ENCODE results near the gene ZFAND3.
"Not testable (repeated sequence)": the region's sequence is repeated elsewhere in the genome, so short reads cannot be mapped to it uniquely, and the experiment has no call there.

Gene ZFAND3

DNA sequence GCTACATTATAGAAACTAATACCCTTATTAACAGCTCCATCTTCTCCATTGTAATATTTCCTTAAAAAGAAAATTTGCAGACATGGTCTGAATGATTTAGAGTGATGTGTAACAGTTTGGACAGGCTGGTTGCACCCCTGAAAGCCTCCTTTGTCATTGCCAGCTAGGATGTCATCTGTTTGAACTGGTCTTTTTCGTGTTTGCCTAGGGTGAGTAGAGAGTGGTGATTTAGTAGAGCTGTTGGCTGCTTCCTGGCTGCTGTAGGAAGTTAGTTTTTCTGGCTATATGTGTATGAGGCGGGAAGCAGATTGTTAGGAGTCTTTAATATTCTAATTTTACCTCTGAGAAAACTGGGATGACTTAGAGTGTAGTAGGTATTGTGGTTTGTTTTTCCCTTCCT lies 101.1 kb downstream of the ZFAND3 start:
- intact Hi-C loops (cut with DNase I) = no loop called here
- peak in 1 of 10 donors; percentile 27 for DNase-seq

- intact Hi-C loops (cut with DNase I) = no loop called here
- DNase-seq = no peak
Observed at GRCh38 chr6:37922563-37922962, 103.0 kb downstream of the ZFAND3 start.

DNA sequence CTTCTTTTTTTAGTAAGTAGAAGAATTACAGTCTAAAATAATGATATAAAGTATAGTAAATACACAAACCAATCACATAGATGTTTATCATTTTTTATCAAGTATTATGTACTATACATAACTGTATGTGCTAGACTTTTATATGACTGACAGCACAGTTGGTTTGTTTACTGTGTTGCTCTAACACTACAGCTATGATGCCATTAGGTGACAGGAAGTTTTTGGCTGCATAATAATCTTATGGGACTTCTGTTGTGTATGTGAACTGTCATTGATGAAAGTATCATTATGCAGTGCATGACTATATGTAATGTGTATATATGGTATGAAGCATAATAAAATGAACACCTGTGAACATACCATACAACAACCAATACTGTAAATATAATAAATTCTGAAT lies 104.0 kb downstream of the ZFAND3 start:
- intact Hi-C loops (cut with DNase I) = no loop called here

GRCh38 chr6:37926661-37927060 lies 107.1 kb downstream of the ZFAND3 start:
- DNase-seq = no peak
- intact Hi-C loops (cut with DNase I) = no loop called here

More for the DNA sequence above, 104.0 kb downstream of the ZFAND3 start:
- no peak for DNase-seq

DNA sequence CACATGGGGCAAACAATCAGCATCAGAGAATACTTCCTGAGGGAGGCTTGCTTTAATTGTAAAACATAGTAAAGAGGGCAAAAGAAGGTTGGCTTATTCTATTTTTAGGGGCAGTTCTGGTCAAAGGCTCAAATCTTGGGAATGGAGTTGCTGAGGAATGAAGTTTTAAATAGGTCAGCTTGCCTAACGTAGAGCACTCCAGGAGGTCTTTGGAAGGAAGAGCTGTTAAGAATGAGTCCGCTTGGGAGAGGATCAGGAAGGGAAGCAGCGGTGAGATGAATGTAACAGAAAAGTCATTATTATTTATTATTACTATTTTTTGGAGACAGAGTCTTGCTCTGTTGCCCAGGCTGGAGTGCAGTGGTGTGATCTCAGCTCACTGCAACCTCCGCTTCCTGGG lies 108.7 kb downstream of the ZFAND3 start:
- DNase-seq = no peak
- intact Hi-C loops (cut with DNase I) = no loop called here

DNA sequence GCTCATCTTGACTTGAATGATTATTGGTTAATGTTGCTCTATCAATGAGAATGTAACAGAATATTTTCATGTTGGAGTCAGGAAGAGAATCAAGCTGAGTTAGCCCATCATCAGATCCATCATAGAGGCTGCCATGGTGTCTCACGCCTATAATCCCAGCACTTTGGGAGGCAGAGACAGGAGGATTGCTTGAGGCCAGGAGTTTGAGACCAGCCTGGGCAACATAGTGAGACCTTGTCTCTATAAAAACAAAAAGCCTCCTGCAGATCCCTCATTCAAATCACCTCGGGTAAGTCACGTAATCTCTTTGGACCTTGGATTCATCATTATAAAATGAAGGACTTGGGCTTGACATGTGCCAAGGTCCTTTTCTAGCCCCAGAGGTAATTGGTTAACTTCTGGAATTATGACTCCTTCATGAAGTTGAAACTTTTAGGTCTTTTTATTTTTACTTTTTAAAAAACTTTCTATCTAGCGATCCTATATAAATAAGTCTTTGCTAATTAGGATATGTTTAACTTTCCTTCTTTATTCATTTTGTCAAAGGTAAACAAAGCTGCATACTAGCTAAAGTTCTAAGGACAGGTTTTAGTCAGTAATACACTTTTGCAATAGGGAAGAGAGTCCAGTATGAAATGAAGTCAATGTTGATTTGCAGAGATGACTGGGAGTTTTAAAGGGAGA lies 110.9 kb downstream of the ZFAND3 start:
- DNase-seq = no peak
- intact Hi-C loops (cut with DNase I) = no loop called here

DNA sequence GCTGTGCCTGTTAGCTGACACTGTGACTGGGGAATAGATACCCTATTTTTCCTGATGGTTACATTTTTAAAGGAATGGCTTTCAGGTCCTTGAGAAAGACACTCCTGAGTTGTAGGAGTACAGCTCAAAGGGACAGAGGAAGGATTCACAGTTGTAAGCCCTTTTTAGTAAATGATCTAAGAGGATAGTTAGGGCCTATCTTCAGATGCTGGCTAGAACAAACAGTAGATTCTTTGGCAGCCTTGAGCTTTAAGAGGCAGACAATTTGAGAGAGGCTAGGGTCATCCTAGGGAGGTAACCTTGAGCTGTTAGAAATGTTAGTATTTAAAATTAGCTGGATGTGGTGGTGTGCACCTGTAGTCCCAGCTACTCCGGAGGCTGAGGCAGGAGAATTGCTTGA lies 111.5 kb downstream of the ZFAND3 start:
- intact Hi-C loops (cut with DNase I) = no loop called here
- no peak for DNase-seq

GRCh38 chr6:37934276-37934675 lies 114.7 kb downstream of the ZFAND3 start:
- intact Hi-C loops (cut with DNase I) = no loop called here
- no peak for DNase-seq

- no peak for DNase-seq
- intact Hi-C loops (cut with DNase I) = no loop called here
Observed at GRCh38 chr6:37936150-37936549, 116.6 kb downstream of the ZFAND3 start.

DNA sequence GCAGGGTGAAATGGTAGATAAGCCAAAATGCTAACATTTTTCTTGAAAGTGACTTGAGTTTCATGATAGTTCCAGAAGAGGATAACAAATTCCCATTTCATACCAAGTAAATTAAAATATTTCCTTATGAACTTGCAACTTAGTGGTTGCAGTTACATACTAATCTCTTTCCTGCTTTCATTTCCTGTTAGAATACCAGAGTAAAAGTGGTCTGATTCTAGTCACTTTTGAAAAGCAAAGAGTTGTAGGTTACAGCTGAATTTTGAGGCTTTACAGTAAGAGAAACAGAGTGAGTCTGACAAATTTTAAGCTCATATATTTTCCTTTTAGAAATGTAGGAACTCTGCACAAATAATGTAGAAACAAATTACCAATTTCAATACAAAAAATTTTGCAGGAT lies 117.4 kb downstream of the ZFAND3 start:
- intact Hi-C loops (cut with DNase I) = no loop called here
- no peak for DNase-seq

DNA sequence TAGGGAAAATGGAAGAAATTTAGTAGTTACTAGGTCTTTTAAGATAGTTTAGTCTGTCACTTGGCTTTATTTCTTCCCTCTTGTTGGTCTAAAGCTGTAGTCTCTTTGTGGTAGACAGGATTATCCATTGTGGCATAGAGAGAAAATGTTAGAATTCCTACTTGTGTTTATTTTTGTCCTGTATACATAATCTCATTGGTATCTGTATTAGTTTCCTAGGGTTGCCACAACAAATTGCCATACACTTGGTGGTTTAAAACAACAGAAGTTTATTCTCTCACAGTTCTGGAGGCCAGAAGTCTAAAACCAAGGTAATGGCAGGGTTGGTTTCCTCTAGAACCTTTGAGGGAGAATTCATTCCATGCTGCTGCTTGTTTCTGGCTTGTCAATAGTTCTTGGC lies 119.4 kb downstream of the ZFAND3 start:
- intact Hi-C loops (cut with DNase I) = no loop called here
- no peak for DNase-seq

DNA sequence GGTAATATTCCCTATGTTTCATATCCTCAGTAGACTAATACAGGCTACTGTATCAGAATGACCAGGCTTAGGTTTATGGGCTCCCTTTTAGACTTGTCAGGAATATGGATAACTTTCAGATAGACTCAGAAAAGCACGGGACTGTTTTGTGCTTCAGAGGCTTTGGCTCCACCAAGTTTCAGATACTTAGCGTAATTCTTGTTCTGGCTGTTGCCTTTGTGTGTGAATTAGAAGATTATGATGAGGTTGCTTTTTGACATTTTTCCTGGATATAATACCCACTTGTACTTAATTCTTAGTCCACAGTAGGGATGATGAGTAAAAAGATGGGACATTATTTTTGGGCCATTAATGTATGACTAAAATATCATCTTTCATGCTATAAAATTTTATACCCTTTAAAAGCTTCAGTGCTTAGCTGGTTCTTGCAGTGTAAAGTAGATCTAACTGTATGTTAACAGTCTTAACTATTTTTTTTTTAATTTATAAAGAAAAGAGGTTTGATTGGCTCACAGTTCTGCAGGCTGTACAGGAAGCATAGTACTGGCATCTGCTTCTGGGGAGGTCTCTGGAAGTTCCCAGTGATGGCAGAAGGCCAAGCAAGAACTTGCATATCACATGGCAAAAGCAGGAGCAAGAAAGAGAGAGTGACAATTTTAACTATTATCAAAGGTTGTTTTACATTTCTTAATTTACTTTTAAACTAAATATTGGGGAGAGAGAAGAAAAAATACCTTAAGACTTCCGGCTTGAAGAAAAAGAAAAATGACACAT lies 120.7 kb downstream of the ZFAND3 start:
- DNase-seq = peak in 1 of 10 donors; percentile 31
- intact Hi-C loops (cut with DNase I) = no loop called here

- no peak for DNase-seq
- intact Hi-C loops (cut with DNase I) = no loop called here
Observed at GRCh38 chr6:37941871-37942270, 122.3 kb downstream of the ZFAND3 start.

- intact Hi-C loops (cut with DNase I) = no loop called here
- no peak for DNase-seq
Observed at GRCh38 chr6:37942606-37943376, 123.3 kb downstream of the ZFAND3 start.

- intact Hi-C loops (cut with DNase I) = no loop called here
- DNase-seq = no peak
Observed at GRCh38 chr6:37943436-37944058, 124.0 kb downstream of the ZFAND3 start.

GRCh38 chr6:37946057-37946456 lies 126.5 kb downstream of the ZFAND3 start:
- DNase-seq = no peak
- intact Hi-C loops (cut with DNase I) = no loop called here

DNA sequence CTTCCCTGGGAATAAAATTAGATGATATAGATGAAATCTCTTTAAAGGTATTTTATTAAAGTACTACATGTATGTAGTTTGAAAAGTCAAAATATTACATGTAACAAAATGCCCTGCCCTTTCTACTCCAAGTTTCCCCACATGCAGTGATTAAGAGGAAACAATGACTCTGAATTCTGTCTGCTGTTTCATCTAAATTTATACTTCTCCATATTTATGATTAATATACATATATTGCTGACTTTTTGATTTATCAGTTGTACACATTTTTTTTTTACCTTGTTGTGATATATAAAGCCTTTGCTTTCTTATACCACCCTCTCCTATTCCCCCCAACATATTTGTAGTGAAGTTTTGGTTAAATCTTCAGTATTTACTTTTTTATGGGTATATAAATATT lies 127.9 kb downstream of the ZFAND3 start:
- DNase-seq = no peak
- intact Hi-C loops (cut with DNase I) = no loop called here

- intact Hi-C loops (cut with DNase I); DNase-seq: not testable (repeated sequence)
Observed at GRCh38 chr6:37948584-37948983, 129.1 kb downstream of the ZFAND3 start.

- no peak for DNase-seq
- intact Hi-C loops (cut with DNase I) = no loop called here
Observed at GRCh38 chr6:37952027-37952426, 132.5 kb downstream of the ZFAND3 start.

GRCh38 chr6:37954791-37955190 lies 135.3 kb downstream of the ZFAND3 start:
- intact Hi-C loops (cut with DNase I) = no loop called here
- no peak for DNase-seq

GRCh38 chr6:37956711-37957275 lies 137.3 kb downstream of the ZFAND3 start:
- no peak for DNase-seq
- intact Hi-C loops (cut with DNase I) = no loop called here
